ENCODE measurements around the gene TOP1. TPM values are rescaled to one million over a fixed set of nuclear protein-coding genes. Genes with fewer than 3 reads are reported as not detected.

Gene TOP1
- total RNA-seq, 2 experiments from 2014 or later = 37.6 to 41.7 TPM

DNA sequence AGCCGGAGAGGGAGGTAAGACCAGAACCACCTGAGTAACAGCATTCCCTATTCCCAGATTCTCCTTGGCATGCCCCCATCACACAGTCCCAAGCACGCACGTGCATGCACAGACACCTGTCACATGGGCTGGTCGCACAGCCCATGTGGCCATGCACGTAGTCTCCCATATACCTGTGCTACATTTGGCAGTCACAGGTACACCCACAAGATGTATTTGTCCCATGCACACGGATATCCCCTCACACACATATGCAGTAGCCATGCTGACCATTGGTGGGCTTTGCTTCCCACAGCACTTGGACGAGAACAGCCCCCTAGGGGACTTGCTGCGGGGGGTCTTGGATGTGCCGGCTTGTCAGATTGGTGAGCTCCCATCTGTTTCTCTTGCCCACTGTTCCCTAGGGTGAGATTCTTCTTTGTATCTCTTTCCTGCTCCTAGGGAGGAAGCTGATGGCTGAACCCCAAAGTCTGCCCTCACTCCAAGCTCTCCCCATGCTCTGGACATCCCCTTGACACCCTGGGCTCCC is 140.6 kb downstream of the TOP1 start:
- H3K27me3 ChIP-seq (ENCODE audit: control insufficient read depth in 1 of 2, insufficient read depth in 2 of 2, low read length in 2 of 2) = no peaks in the 10 kb centered on the region
- CTCF ChIA-PET = no interaction called here
- intact Hi-C loops (cut with DNase I, micrococcal nuclease) = no loop called here
- H3K4me3 ChIP-seq (ENCODE audit: low read length) = no peak overlapping the region
- H3K4me1 Mint-ChIP-seq (ENCODE audit: low read depth) = peaks cover 30% of the 10 kb centered on the region
- DNase-seq (no peak), ATAC-seq (ENCODE audit: poor library complexity) (no peak)
- H3K4me3 Mint-ChIP-seq = no peak overlapping the region
- no peaks in the 10 kb centered on the region for H3K9me3 Mint-ChIP-seq
- peaks cover 48% of the 10 kb centered on the region for H3K4me1 ChIP-seq (ENCODE audit: insufficient read depth, low read length)
- no peaks in the 10 kb centered on the region for H3K9me3 ChIP-seq (ENCODE audit: control insufficient read depth in 1 of 2, insufficient read depth in 1 of 2, low read length in 2 of 2)
- H3K27ac ChIP-seq (ENCODE audit: low read depth in 1 of 2, low read length in 2 of 2) = peak overlapping the region in 1 of 2 donors; percentile 58
- H3K36me3 ChIP-seq (ENCODE audit: insufficient read depth, low read length) = peaks cover 99% of the 10 kb centered on the region
- TF ChIP-seq, protein P1, sequence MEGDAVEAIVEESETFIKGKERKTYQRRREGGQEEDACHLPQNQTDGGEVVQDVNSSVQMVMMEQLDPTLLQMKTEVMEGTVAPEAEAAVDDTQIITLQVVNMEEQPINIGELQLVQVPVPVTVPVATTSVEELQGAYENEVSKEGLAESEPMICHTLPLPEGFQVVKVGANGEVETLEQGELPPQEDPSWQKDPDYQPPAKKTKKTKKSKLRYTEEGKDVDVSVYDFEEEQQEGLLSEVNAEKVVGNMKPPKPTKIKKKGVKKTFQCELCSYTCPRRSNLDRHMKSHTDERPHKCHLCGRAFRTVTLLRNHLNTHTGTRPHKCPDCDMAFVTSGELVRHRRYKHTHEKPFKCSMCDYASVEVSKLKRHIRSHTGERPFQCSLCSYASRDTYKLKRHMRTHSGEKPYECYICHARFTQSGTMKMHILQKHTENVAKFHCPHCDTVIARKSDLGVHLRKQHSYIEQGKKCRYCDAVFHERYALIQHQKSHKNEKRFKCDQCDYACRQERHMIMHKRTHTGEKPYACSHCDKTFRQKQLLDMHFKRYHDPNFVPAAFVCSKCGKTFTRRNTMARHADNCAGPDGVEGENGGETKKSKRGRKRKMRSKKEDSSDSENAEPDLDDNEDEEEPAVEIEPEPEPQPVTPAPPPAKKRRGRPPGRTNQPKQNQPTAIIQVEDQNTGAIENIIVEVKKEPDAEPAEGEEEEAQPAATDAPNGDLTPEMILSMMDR (IDR thresholded peaks at IDR 0.05) = no peak
- peaks cover 97% of the 10 kb centered on the region for H3K36me3 Mint-ChIP-seq (ENCODE audit: low read depth)
- no peaks in the 10 kb centered on the region for H3K27me3 Mint-ChIP-seq
- peak overlapping the region; percentile 96 for H3K27ac Mint-ChIP-seq
- POLR2A ChIA-PET = interaction anchor here (3.1 kb wide), 1 partner anchor 13 kb away, joined by 22 read pairs; no protein-coding TSS in a partner anchor

DNA sequence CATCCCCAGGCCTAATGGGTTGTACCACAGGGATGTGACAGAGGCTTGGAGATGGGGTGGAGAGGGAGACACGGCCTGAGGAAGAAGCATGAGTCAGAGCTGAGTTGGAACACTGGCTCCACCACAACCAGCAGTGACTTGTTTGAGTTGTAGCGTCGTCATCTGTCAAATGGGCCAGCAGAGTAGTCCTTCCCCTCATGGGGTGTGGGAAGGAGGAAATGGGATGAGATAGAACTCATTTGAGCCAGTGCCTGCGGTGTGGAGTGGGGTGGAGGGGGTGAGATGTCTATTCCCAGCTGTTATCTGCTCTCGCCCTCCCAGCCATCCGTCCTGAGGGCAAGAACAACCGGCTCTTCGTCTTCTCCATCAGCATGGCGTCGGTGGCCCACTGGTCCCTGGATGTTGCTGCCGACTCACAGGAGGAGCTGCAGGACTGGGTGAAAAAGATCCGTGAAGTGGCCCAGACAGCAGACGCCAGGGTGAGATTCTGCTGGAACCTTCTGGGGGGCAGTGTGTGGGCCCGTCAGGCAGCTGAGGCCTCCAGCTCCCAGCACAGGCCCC is 141.2 kb downstream of the TOP1 start:
- DNase-seq (peak in 1 of 14 experiments; percentile 24), ATAC-seq (ENCODE audit: poor library complexity) (no peak)
- H3K4me1 Mint-ChIP-seq (ENCODE audit: low read depth) = peaks cover 26% of the 10 kb centered on the region
- peaks cover 48% of the 10 kb centered on the region for H3K4me1 ChIP-seq (ENCODE audit: insufficient read depth, low read length)
- H3K9me3 Mint-ChIP-seq = no peaks in the 10 kb centered on the region
- intact Hi-C loops (cut with DNase I, micrococcal nuclease) = loop anchor here in 1 of 2 experiments (5.0 kb wide), 1 partner anchor 33 kb away; the partner anchor contains the start of gene PLCG1
- peak overlapping the region in 1 of 2 donors; percentile 58 for H3K27ac ChIP-seq (ENCODE audit: low read depth in 1 of 2, low read length in 2 of 2)
- peaks cover 99% of the 10 kb centered on the region for H3K36me3 Mint-ChIP-seq (ENCODE audit: low read depth)
- no peak overlapping the region for H3K4me3 Mint-ChIP-seq
- H3K27me3 ChIP-seq (ENCODE audit: control insufficient read depth in 1 of 2, insufficient read depth in 2 of 2, low read length in 2 of 2) = no peaks in the 10 kb centered on the region
- H3K27ac Mint-ChIP-seq = peak overlapping the region; percentile 96
- CTCF ChIA-PET = no interaction called here
- no peaks in the 10 kb centered on the region for H3K9me3 ChIP-seq (ENCODE audit: control insufficient read depth in 1 of 2, insufficient read depth in 1 of 2, low read length in 2 of 2)
- H3K4me3 ChIP-seq (ENCODE audit: low read length) = no peak overlapping the region
- TF ChIP-seq, protein P1 (IDR thresholded peaks at IDR 0.05) = no peak
- POLR2A ChIA-PET = interaction anchor here (3.1 kb wide), 1 partner anchor 13 kb away, joined by 22 read pairs; no protein-coding TSS in a partner anchor
- peaks cover 99% of the 10 kb centered on the region for H3K36me3 ChIP-seq (ENCODE audit: insufficient read depth, low read length)
- no peaks in the 10 kb centered on the region for H3K27me3 Mint-ChIP-seq

- Histone ChIP-seq H3K27me3 (ENCODE audit: control insufficient read depth in 1 of 2, insufficient read depth in 2 of 2, low read length in 2 of 2) (no peaks in the 10 kb centered on the region), H3K4me1 (ENCODE audit: insufficient read depth, low read length) (peaks cover 43% of the 10 kb centered on the region), H3K4me3 (ENCODE audit: low read length) (no peak overlapping the region), H3K36me3 (ENCODE audit: insufficient read depth, low read length) (peaks cover 99% of the 10 kb centered on the region), H3K9me3 (ENCODE audit: control insufficient read depth in 1 of 2, insufficient read depth in 1 of 2, low read length in 2 of 2) (no peaks in the 10 kb centered on the region), H3K27ac (ENCODE audit: low read depth in 1 of 2, low read length in 2 of 2) (peak overlapping the region; percentile 16 to 38)
- Mint-ChIP-seq H3K4me3 (no peak overlapping the region), H3K9me3 (no peaks in the 10 kb centered on the region), H3K36me3 (ENCODE audit: low read depth) (peaks cover 100% of the 10 kb centered on the region), H3K27ac (peak overlapping the region; percentile 96), H3K27me3 (no peaks in the 10 kb centered on the region), H3K4me1 (ENCODE audit: low read depth) (peaks cover 26% of the 10 kb centered on the region)
- DNase-seq (peak in 2 of 14 experiments; percentile 2 to 24), ATAC-seq (ENCODE audit: poor library complexity) (no peak)
- intact Hi-C loops (cut with DNase I, micrococcal nuclease) = loop anchor here in 1 of 2 experiments (5.0 kb wide), 1 partner anchor 33 kb away; the partner anchor contains the start of gene PLCG1
- POLR2A ChIA-PET = interaction anchor here (0.7 to 3.1 kb wide), 2 partner anchors 14 to 36 kb away, joined by 4 to 22 read pairs; no protein-coding TSS in a partner anchor
- TF ChIP-seq, protein P1 (IDR thresholded peaks at IDR 0.05) = no peak
- CTCF ChIA-PET = no interaction called here
These were observed 141.9 kb downstream of the TOP1 start for GRCh38 chr20:41170386-41171105.
